Activated CD8-positive, alpha-beta T cell treated with anti-CD3 and anti-CD28 coated beads for 36 hours (primary cell): ENCODE results near the gene ACTA2. TPM values are rescaled to one million over a fixed set of nuclear protein-coding genes. Genes with fewer than 3 reads are reported as not detected.

Experiments used
- ATAC-seq: fragments of 200-7000 bp; cut with Tn5 transposase; one replicate; pipeline ENCODE4 v1.10.0; 2021; ENCODE audit warnings: mild to moderate bottlenecking, moderate library complexity
- CTCF ChIA-PET: fragments of 350-600 bp; sonication (Branson Sonifier 250); formaldehyde crosslinking; loops from one replicate; lab custom pipeline; 2021; ENCODE audit warnings: antibody characterized with exemption; lab: Charles Lee
- POLR2A ChIA-PET: fragments of 350-600 bp; sonication (Branson Sonifier 250); formaldehyde crosslinking; loops from one replicate; lab custom pipeline; 2021; ENCODE audit warnings: antibody characterized with exemption; lab: Charles Lee
- DNase-seq: peaks from one replicate; pipeline ENCODE4 v3.0.0-alpha.2; 2020
- H3K27ac Mint-ChIP-seq: one replicate; pipeline ENCODE4 v1.8.0; 2021; ENCODE audit warnings: mild to moderate bottlenecking, mixed read lengths
- H3K27me3 Mint-ChIP-seq: one replicate; pipeline ENCODE4 v1.8.0; 2021; ENCODE audit warnings: mixed read lengths
- H3K36me3 Mint-ChIP-seq: one replicate; pipeline ENCODE4 v1.8.0; 2021; ENCODE audit warnings: low read depth, mixed read lengths
- H3K4me1 Mint-ChIP-seq: one replicate; pipeline ENCODE4 v1.8.0; 2021; ENCODE audit warnings: low read depth, mixed read lengths
- H3K4me3 Mint-ChIP-seq: one replicate; pipeline ENCODE4 v1.8.0; 2021; ENCODE audit warnings: mild to moderate bottlenecking, moderate library complexity, mixed read lengths
- H3K9me3 Mint-ChIP-seq: one replicate; pipeline ENCODE4 v1.8.0; 2021; ENCODE audit warnings: mixed read lengths
- intact Hi-C: fragments of 100-400 bp; cut with micrococcal nuclease; formaldehyde crosslinking; loops from one replicate; pipeline ENCODE4 v1.10.0; 2022
- total RNA-seq, 2 experiments: library from RNA; stranded (reverse); gene quantifications; one replicate each; pipeline ENCODE4 v1.2.3, GENCODE V29; 2021
- TF ChIP-seq, protein P1 (sequence below): fragments of 200-600 bp; IDR thresholded peaks from one replicate; pipeline ENCODE4 v1.8.0; 2022; ENCODE audit warnings: antibody characterized with exemption, mild to moderate bottlenecking

ACTA2 gene
- total RNA-seq, 2 experiments from 2014 or later = 13.3 to 14.9 TPM

DNA sequence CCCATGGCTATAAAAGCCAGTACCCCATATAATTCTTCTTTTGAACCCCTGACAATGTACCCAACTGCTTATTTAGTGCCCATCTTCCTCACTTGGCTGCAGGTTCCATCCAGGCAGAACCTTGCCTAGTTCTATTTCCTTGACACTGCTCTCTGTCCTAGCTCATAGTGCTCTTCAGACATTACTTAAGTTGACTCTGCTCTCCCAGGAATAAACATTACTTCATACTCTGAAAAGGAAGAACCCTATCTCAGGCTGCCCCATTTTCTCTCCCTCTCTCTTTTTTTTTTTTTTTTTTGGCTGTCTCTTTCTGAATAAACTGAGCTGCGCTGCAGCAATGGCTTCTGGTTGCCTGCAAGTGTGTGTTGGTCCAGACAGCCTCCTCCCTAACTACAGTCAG lies 21.0 kb downstream of the ACTA2 start:
- POLR2A ChIA-PET = interaction anchor here (1.0 kb wide), 1 partner anchor 51 kb away, joined by 3 read pairs; no protein-coding TSS in a partner anchor
- intact Hi-C loops = loop anchor here (10.0 kb wide), 1 partner anchor 53 kb away; no protein-coding TSS in a partner anchor

DNA sequence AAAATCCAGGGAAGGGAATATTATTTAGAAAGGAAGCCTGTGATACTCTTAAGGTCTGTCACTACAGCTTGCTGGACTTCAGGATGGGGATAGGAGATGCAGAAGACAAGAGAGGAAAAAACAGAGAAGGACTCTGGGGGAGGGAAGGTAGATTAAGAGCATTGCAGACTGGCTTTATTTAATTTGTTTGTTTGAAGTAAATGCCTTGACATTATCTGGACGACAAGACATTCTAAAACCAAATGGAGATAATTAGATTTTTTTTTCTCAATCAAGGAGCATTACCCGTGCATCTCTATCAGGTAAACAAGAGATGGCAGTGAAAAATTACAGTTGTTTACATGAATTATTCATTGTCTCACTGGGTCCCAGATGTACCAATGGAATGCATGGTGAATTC lies 24.3 kb downstream of the ACTA2 start:
- ChIA-PET POLR2A (interaction anchor here (0.6 kb wide), 1 partner anchor 96 kb away, joined by 3 read pairs; no protein-coding TSS in a partner anchor), CTCF (interaction anchor here (0.6 to 12.5 kb wide), 2 partner anchors 84 to 92 kb away, joined by 3 to 432 read pairs; no protein-coding TSS in a partner anchor)
- peaks cover 42% of the 10 kb centered on the region for H3K36me3 Mint-ChIP-seq
- TF ChIP-seq, protein P1, sequence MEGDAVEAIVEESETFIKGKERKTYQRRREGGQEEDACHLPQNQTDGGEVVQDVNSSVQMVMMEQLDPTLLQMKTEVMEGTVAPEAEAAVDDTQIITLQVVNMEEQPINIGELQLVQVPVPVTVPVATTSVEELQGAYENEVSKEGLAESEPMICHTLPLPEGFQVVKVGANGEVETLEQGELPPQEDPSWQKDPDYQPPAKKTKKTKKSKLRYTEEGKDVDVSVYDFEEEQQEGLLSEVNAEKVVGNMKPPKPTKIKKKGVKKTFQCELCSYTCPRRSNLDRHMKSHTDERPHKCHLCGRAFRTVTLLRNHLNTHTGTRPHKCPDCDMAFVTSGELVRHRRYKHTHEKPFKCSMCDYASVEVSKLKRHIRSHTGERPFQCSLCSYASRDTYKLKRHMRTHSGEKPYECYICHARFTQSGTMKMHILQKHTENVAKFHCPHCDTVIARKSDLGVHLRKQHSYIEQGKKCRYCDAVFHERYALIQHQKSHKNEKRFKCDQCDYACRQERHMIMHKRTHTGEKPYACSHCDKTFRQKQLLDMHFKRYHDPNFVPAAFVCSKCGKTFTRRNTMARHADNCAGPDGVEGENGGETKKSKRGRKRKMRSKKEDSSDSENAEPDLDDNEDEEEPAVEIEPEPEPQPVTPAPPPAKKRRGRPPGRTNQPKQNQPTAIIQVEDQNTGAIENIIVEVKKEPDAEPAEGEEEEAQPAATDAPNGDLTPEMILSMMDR = no peak
- DNase-seq = no peak
- no peak for ATAC-seq
- H3K4me1 Mint-ChIP-seq = peaks cover 13% of the 10 kb centered on the region
- intact Hi-C loops = no loop called here
- H3K27me3 Mint-ChIP-seq = no peaks in the 10 kb centered on the region
- no peak overlapping the region for H3K4me3 Mint-ChIP-seq
- H3K27ac Mint-ChIP-seq = no peak overlapping the region
- H3K9me3 Mint-ChIP-seq = no peaks in the 10 kb centered on the region

More for the DNA sequence above, 21.0 kb downstream of the ACTA2 start:
- H3K9me3 Mint-ChIP-seq = no peaks in the 10 kb centered on the region
- no peaks in the 10 kb centered on the region for H3K27me3 Mint-ChIP-seq
- ATAC-seq (no peak), DNase-seq (no peak)
- TF ChIP-seq, protein P1 = no peak
- CTCF ChIA-PET = interaction anchor here (1.0 to 12.5 kb wide), 19 partner anchors 11 to 294 kb away, joined by 3 to 432 read pairs (median 5); partner anchors contain the start of gene ANKRD22
- H3K4me3 Mint-ChIP-seq = no peak overlapping the region
- H3K27ac Mint-ChIP-seq = peak overlapping the region; percentile 32
- H3K4me1 Mint-ChIP-seq = peaks cover 23% of the 10 kb centered on the region
- peaks cover 20% of the 10 kb centered on the region for H3K36me3 Mint-ChIP-seq

DNA sequence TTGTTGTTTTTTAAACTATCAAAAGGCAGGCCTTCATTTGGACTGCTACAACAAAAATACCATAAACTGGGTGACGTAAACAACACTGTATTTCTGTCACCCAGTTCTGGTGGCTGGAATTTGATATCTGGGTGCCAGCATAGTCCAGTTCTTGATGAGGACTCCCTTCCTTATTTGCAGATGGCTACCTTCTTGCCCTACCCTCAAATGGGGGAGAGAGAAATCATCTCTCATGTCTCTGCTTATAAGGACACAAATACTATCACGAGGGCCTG lies 25.2 kb downstream of the ACTA2 start:
- intact Hi-C loops = no loop called here
- Mint-ChIP-seq H3K4me3 (no peak overlapping the region), H3K36me3 (peaks cover 49% of the 10 kb centered on the region), H3K4me1 (peaks cover 8% of the 10 kb centered on the region), H3K9me3 (no peaks in the 10 kb centered on the region), H3K27ac (no peak overlapping the region), H3K27me3 (no peaks in the 10 kb centered on the region)
- ATAC-seq (no peak), DNase-seq (no peak)
- TF ChIP-seq, protein P1 = no peak
- ChIA-PET POLR2A (no interaction called here), CTCF (interaction anchor here (12.5 kb wide), 1 partner anchor 91 kb away, joined by 432 read pairs; no protein-coding TSS in a partner anchor)

DNA sequence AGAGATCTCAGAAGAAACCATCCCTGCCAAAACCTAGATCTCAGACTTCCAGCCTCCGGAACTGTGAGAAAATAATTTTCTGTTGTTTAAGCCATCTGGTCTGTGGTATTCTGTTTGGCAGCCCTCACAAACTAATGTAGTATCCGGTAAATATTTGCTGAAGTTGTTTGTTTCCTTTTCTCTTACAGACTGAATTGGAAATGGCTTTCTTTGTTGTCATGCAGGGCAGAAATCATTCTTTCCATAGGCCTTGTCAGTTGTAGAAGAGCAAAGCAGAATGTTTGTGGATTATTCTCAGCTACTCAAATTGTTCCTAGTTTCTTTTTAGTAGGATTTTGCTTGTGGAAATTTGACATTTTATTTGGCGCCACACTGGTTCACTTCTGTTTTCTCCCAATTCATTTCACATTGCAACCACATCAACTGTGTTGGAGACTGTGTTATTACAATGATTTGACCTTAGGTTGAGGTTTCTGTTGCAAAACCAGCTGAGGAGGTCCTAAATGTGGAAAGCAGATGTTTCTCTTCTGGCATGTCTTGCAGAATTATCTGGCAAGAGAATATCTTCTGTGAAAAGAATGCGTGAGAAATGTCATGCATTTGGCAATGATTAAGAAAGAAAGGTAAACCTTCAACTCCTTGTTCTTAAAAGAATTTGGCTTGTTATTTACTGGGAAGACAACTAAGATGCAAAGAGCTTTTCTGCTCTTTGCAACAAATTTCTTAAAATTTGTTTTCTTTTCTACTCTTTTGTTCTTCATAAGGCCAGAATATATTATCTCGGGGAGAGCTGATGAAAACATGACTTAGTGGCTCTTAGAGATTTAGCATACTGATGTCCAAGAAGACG lies 25.8 kb downstream of the ACTA2 start:
- Mint-ChIP-seq H3K36me3 (peaks cover 54% of the 10 kb centered on the region), H3K4me1 (peaks cover 6% of the 10 kb centered on the region), H3K4me3 (no peak overlapping the region), H3K27ac (no peak overlapping the region), H3K9me3 (no peaks in the 10 kb centered on the region), H3K27me3 (no peaks in the 10 kb centered on the region)
- ATAC-seq = no peak
- TF ChIP-seq, protein P1 = no peak
- POLR2A ChIA-PET = no interaction called here
- intact Hi-C loops = no loop called here
- CTCF ChIA-PET = interaction anchor here (0.6 to 12.5 kb wide), 2 partner anchors 12 to 90 kb away, joined by 4 to 432 read pairs; no protein-coding TSS in a partner anchor
- no peak for DNase-seq

DNA sequence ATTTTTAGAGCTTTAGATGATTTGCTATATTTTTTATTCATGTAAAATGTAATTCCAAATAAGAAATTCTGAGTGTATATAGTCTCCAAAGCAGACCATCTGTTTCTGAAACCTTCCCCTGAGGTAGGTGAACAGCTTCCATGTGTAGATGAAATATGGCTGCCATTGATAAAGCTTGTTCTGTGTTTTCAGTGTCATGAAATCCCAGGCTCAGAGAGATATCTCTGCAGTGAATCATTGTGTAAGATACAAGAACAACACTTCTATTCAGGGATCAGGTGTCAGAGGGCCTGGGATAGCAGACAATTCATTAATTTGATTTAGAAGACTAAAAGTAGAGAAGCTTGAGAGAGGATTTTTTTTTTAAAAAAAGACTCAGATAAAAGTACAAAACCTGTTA lies 29.1 kb downstream of the ACTA2 start:
- H3K27me3 Mint-ChIP-seq = no peaks in the 10 kb centered on the region
- no peak overlapping the region for H3K27ac Mint-ChIP-seq
- peaks cover 63% of the 10 kb centered on the region for H3K36me3 Mint-ChIP-seq
- ATAC-seq (no peak), DNase-seq (no peak)
- peaks cover 3% of the 10 kb centered on the region for H3K4me1 Mint-ChIP-seq
- TF ChIP-seq, protein P1 = no peak
- H3K4me3 Mint-ChIP-seq = no peak overlapping the region
- POLR2A ChIA-PET = no interaction called here
- intact Hi-C loops = no loop called here
- CTCF ChIA-PET = interaction anchor here (0.7 to 12.5 kb wide), 8 partner anchors 10 to 294 kb away, joined by 3 to 432 read pairs (median 4); no protein-coding TSS in a partner anchor
- H3K9me3 Mint-ChIP-seq = no peaks in the 10 kb centered on the region
